ENCODE data around the gene FUT3. TPM values are rescaled to one million over a fixed set of nuclear protein-coding genes. Genes with fewer than 3 reads are reported as not detected.

FUT3 gene
- total RNA-seq, 1 experiment from 2014 or later, result not detected

- H3K27ac Mint-ChIP-seq, result no peak overlapping the region
- Histone ChIP-seq H3K14ac (ENCODE audit: insufficient read depth, low read length) (no peak overlapping the region), H3K4me1 (ENCODE audit: insufficient read depth, low read length) (no peaks in the 10 kb centered on the region)
Observed at GRCh38 chr19:5880196-5880595, 28.9 kb upstream of the FUT3 start.

More at GRCh38 chr19:5880196-5880595, 28.9 kb upstream of the FUT3 start:
- Mint-ChIP-seq H3K9me3 (no peaks in the 10 kb centered on the region; a peak in 1 of 5 replicates), H3K27me3 (ENCODE audit: low read depth) (peaks cover 29% of the 10 kb centered on the region), H3K4me3 (no peak overlapping the region; a peak in 1 of 5 replicates), H3K4me1 (peaks cover 13 to 30% of the 10 kb centered on the region in 2 experiments), H3K36me3 (ENCODE audit: insufficient read depth in 1 of 3, low read depth in 3 of 3) (no peaks in the 10 kb centered on the region)
- DNase-seq, result no peak
- Histone ChIP-seq H4K91ac (ENCODE audit: insufficient read length, low read depth, low read length) (no peak overlapping the region), H2BK15ac (ENCODE audit: low read depth, low read length) (no peak overlapping the region), H3K79me2 (ENCODE audit: insufficient read depth, low read length) (no peaks in the 10 kb centered on the region), H2BK120ac (ENCODE audit: low read depth, low read length, poor library complexity, severe bottlenecking) (no peak overlapping the region), H2AFZ (ENCODE audit: low read length) (no peak overlapping the region), H3K79me1 (ENCODE audit: insufficient read depth, low read depth, low read length, poor library complexity, severe bottlenecking) (no peaks in the 10 kb centered on the region), H3K23ac (ENCODE audit: insufficient read length, low read depth, low read length) (no peak overlapping the region), H2AK5ac (ENCODE audit: insufficient read length, low read length) (no peak overlapping the region), H3K56ac (ENCODE audit: insufficient read length, low read depth, low read length) (no peak overlapping the region), H3K4me2 (ENCODE audit: insufficient read depth, insufficient read length, low read length) (no peak overlapping the region), H3T11ph (ENCODE audit: low read length) (no peak overlapping the region), H2BK20ac (ENCODE audit: low read depth, low read length, poor library complexity, severe bottlenecking) (no peak overlapping the region), H2BK12ac (ENCODE audit: insufficient read length, low read depth, low read length) (no peak overlapping the region), H3K4ac (ENCODE audit: low read depth, low read length) (no peak overlapping the region), H3K9ac (ENCODE audit: extremely low read depth, insufficient read length, low read length) (no peak overlapping the region), H3K27me3 (ENCODE audit: insufficient read depth, low read length) (no peaks in the 10 kb centered on the region), H3K18ac (ENCODE audit: insufficient read length, low read depth, low read length) (no peak overlapping the region), H3K27ac (ENCODE audit: insufficient read length, low read depth, low read length) (no peak overlapping the region), H4K8ac (replicated peaks; ENCODE audit: insufficient read length, low read depth, low read length) (no peak overlapping the region), H2BK5ac (ENCODE audit: insufficient read length, low read length) (no peak overlapping the region), H4K20me1 (ENCODE audit: control insufficient read depth, insufficient read depth, insufficient read length) (no peaks in the 10 kb centered on the region), H4K5ac (ENCODE audit: insufficient read length, low read depth, low read length) (no peak overlapping the region), H3K23me2 (ENCODE audit: insufficient read length, low read depth, low read length, poor library complexity, severe bottlenecking) (no peaks in the 10 kb centered on the region), H3K9me3 (ENCODE audit: control insufficient read depth, low read depth, low read length) (no peaks in the 10 kb centered on the region)
- TF ChIP-seq CTCF (conservative IDR thresholded peaks at IDR 0.05), result no peak
- WGBS (ENCODE audit: extremely low coverage, insufficient read length, low lambda C conversion rate), result no CpG with 5 or more reads among the region's 6 CpGs

All from H9 (cell line).